Measurements from ENCODE around the gene MYMK. TPM values are rescaled to one million over a fixed set of nuclear protein-coding genes. Genes with fewer than 3 reads are reported as not detected.

MYMK gene
- total and polyA plus RNA-seq, 2 experiments from 2014 or later = not detected

- Histone ChIP-seq H3K4me2 (no peak overlapping the region), H3F3A (replicated peaks; ENCODE audit: low read depth) (peaks cover under 1% of the 10 kb centered on the region; the same call in 1 of the 2 replicates), H3K79me2 (replicated peaks; ENCODE audit: insufficient read depth) (no peaks in the 10 kb centered on the region), H3K27me3 (ENCODE audit: insufficient read depth) (no peaks in the 10 kb centered on the region), H3K27ac (ENCODE audit: low read depth) (no peak overlapping the region), H3K4me3 (no peak overlapping the region), H2AFZ (no peak overlapping the region), H3K4me1 (ENCODE audit: insufficient read depth) (no peaks in the 10 kb centered on the region), H3K36me3 (ENCODE audit: insufficient read depth) (no peaks in the 10 kb centered on the region), H4K20me1 (replicated peaks; ENCODE audit: insufficient read depth) (no peaks in the 10 kb centered on the region), H3K9me2 (ENCODE audit: insufficient read depth) (no peaks in the 10 kb centered on the region)
- H3K27me3 Mint-ChIP-seq (ENCODE audit: insufficient read depth, low read depth, poor library complexity) = peaks cover 7% of the 10 kb centered on the region
- TF ChIP-seq, protein P1, sequence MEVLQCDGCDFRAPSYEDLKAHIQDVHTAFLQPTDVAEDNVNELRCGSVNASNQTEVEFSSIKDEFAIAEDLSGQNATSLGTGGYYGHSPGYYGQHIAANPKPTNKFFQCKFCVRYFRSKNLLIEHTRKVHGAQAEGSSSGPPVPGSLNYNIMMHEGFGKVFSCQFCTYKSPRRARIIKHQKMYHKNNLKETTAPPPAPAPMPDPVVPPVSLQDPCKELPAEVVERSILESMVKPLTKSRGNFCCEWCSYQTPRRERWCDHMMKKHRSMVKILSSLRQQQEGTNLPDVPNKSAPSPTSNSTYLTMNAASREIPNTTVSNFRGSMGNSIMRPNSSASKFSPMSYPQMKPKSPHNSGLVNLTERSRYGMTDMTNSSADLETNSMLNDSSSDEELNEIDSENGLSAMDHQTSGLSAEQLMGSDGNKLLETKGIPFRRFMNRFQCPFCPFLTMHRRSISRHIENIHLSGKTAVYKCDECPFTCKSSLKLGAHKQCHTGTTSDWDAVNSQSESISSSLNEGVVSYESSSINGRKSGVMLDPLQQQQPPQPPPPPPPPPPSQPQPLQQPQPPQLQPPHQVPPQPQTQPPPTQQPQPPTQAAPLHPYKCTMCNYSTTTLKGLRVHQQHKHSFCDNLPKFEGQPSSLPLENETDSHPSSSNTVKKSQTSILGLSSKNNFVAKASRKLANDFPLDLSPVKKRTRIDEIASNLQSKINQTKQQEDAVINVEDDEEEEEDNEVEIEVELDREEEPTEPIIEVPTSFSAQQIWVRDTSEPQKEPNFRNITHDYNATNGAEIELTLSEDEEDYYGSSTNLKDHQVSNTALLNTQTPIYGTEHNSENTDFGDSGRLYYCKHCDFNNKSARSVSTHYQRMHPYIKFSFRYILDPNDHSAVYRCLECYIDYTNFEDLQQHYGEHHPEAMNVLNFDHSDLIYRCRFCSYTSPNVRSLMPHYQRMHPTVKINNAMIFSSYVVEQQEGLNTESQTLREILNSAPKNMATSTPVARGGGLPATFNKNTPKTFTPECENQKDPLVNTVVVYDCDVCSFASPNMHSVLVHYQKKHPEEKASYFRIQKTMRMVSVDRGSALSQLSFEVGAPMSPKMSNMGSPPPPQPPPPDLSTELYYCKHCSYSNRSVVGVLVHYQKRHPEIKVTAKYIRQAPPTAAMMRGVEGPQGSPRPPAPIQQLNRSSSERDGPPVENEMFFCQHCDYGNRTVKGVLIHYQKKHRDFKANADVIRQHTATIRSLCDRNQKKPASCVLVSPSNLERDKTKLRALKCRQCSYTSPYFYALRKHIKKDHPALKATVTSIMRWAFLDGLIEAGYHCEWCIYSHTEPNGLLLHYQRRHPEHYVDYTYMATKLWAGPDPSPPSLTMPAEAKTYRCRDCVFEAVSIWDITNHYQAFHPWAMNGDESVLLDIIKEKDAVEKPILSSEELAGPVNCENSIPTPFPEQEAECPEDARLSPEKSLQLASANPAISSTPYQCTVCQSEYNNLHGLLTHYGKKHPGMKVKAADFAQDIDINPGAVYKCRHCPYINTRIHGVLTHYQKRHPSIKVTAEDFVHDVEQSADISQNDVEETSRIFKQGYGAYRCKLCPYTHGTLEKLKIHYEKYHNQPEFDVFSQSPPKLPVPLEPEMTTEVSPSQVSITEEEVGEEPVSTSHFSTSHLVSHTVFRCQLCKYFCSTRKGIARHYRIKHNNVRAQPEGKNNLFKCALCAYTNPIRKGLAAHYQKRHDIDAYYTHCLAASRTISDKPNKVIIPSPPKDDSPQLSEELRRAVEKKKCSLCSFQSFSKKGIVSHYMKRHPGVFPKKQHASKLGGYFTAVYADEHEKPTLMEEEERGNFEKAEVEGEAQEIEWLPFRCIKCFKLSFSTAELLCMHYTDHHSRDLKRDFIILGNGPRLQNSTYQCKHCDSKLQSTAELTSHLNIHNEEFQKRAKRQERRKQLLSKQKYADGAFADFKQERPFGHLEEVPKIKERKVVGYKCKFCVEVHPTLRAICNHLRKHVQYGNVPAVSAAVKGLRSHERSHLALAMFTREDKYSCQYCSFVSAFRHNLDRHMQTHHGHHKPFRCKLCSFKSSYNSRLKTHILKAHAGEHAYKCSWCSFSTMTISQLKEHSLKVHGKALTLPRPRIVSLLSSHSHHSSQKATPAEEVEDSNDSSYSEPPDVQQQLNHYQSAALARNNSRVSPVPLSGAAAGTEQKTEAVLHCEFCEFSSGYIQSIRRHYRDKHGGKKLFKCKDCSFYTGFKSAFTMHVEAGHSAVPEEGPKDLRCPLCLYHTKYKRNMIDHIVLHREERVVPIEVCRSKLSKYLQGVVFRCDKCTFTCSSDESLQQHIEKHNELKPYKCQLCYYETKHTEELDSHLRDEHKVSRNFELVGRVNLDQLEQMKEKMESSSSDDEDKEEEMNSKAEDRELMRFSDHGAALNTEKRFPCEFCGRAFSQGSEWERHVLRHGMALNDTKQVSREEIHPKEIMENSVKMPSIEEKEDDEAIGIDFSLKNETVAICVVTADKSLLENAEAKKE (CRISPR knock-in tag; IDR thresholded peaks at IDR 0.05) = no peak
- TF ChIP-seq ETS1 (IDR thresholded peaks at IDR 0.05) (no peak), POLR2AphosphoS5 (IDR thresholded peaks at IDR 0.05; ENCODE audit: low read depth) (no peak), STAT1 (IDR thresholded peaks at IDR 0.05; ENCODE audit: unreplicated experiment) (no peak), ZNF114 (CRISPR knock-in tag; IDR thresholded peaks at IDR 0.05) (no peak), ZNF331 (CRISPR knock-in tag; IDR thresholded peaks at IDR 0.05; ENCODE audit: low read depth) (no peak), EZH2 (IDR thresholded peaks at IDR 0.05; ENCODE audit: low read depth, unreplicated experiment) (no peak), JUNB (IDR thresholded peaks at IDR 0.05; ENCODE audit: unreplicated experiment) (no peak), NANOG (IDR thresholded peaks at IDR 0.05; ENCODE audit: borderline replicate concordance) (no peak), CREB1 (CRISPR knock-in tag; IDR thresholded peaks at IDR 0.05; ENCODE audit: low read depth) (no peak), EZH2phosphoT487 (IDR thresholded peaks at IDR 0.05; ENCODE audit: unreplicated experiment) (no peak)
- TF ChIP-seq, protein P2, sequence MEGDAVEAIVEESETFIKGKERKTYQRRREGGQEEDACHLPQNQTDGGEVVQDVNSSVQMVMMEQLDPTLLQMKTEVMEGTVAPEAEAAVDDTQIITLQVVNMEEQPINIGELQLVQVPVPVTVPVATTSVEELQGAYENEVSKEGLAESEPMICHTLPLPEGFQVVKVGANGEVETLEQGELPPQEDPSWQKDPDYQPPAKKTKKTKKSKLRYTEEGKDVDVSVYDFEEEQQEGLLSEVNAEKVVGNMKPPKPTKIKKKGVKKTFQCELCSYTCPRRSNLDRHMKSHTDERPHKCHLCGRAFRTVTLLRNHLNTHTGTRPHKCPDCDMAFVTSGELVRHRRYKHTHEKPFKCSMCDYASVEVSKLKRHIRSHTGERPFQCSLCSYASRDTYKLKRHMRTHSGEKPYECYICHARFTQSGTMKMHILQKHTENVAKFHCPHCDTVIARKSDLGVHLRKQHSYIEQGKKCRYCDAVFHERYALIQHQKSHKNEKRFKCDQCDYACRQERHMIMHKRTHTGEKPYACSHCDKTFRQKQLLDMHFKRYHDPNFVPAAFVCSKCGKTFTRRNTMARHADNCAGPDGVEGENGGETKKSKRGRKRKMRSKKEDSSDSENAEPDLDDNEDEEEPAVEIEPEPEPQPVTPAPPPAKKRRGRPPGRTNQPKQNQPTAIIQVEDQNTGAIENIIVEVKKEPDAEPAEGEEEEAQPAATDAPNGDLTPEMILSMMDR (conservative IDR thresholded peaks at IDR 0.05; ENCODE audit: low read depth in 2 of 2) = no peak
- H3K9me3 Mint-ChIP-seq = no peaks in the 10 kb centered on the region; the same call in 2 of the 3 replicates
- H3K4me3 Mint-ChIP-seq = no peak overlapping the region
- no peak overlapping the region for H3K27ac Mint-ChIP-seq
- H3K4me1 Mint-ChIP-seq = no peaks in the 10 kb centered on the region
- ATAC-seq (no peak), DNase-seq (ENCODE audit: low spot score) (no peak)
- no peaks in the 10 kb centered on the region for H3K36me3 Mint-ChIP-seq (ENCODE audit: low read depth)
Observed at GRCh38 chr9:133490865-133491655, 33.7 kb downstream of the MYMK start.

Data from GM23338 (cell line).